Stimulated activated CD4-positive, alpha-beta T cell treated with anti-CD3 and anti-CD28 coated beads, Interleukin-12 subunit alpha, Interleukin-12 subunit beta, amount 100 ng/mL, for 4 hours (primary cell): ENCODE data around the gene MBL2.

Experiments
- DNase-seq: peaks from one replicate; pipeline ENCODE4 v3.0.0-alpha.2; 2020

Gene MBL2

DNA sequence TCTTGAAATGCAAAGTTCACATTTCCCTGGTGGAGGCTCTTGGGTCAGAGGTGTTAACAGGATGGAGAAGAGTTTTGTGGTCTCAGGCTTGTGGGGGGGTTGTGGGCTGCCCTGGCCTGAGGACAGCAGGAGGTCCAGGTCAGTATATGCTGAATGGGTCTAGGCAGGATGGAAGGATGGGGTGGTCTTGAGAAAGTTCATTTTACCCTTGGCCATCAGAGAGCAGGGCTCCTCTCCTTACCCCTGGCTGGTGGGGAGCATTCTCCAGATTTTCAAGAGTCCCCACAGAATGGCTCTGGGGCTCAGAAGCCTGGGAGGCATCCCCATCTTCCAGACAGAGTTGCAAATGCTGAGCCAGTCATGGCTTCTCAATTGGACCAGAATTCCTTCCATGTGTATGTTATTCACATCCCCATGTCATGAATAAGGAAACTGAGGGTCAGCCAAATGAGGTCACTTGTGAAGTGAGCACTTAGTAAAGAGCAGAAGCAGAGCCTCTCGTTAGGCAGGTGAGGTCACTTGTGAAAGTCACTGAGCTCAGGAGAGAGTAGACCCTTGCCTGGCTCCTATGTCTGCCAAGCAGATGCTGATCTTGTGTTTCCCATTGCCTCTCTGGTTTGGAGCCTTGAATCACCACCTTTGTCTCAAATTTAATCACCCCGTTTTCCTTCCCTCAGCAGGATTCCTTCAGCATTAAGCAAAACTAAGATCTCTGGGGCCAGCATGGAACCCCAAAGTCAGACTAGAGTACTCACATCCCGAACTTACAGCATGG lies 33.0 kb downstream of the MBL2 start:
- DNase-seq: no peak

DNA sequence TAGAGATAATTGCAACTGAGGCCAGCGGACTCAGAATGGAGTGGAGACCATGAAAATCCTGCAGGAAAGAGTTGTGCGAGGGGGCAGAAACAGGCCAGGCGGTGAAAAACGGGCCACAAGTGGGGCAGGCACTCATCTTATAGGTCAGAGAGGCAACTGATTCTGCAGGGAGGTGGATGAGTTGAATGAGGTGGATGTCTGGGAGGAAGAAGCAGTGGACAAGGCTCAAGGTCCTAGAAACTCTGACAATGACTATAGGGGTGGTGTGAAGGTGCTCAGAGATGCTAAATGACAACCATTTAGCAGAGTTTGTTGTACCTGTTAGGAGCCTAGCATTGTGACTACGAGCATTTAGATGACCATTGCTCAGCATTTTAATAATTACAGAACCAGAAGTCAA lies 33.6 kb downstream of the MBL2 start:
- DNase-seq: no peak

- no peak for DNase-seq
These were observed 43.1 kb downstream of the MBL2 start for GRCh38 chr10:52729271-52730104.

DNA sequence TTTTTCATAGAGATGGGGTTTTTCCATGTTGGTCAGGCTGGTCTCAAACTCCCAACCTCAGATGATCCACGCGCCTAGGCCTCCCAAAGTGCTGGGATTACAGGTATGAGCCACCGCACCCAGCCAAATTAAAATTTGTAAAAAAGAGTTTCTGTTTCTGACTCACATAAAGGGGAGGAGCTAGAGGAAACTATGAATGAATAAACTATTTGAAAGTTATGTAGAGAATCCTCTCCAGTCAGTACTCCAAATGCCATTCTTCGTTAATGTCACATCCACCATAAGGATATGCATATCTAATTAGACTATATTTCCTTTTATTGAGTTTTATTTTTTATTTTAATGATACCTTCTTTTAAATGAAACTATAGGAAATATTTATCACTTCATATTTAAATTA lies 52.6 kb downstream of the MBL2 start:
- DNase-seq: no peak
